GM23338 (cell line): ENCODE data around the gene PSMA5. TPM values are rescaled to one million over a fixed set of nuclear protein-coding genes. Genes with fewer than 3 reads are reported as not detected.

Source experiments
- ATAC-seq: fragments of 200-7000 bp; cut with Tn5 transposase; 3 replicates; pipeline ENCODE4 v1.9.1; 2020
- DNase-seq: peaks from one replicate; pipeline ENCODE4 v3.0.0-alpha.2; 2015; ENCODE audit warnings: low spot score
- H2AFZ ChIP-seq: fragments of 200-600 bp; sonication (generic); 2 replicates; pipeline ENCODE4 v1.8.0; 2016; ENCODE audit warnings: antibody characterized with exemption, mild to moderate bottlenecking, moderate library complexity
- H3F3A ChIP-seq: fragments of 200-600 bp; sonication (generic); replicated peaks from 2 replicates; pipeline ENCODE4 v1.8.0; 2017; ENCODE audit warnings: antibody characterized with exemption, mixed run types, low read depth
- H3K27ac ChIP-seq: fragments of 200-600 bp; sonication (generic); 2 replicates; pipeline ENCODE4 v1.6.1; 2016; ENCODE audit warnings: low read depth
- H3K27me3 ChIP-seq: fragments of 200-600 bp; sonication (generic); 2 replicates; pipeline ENCODE4 v1.8.0; 2016; ENCODE audit warnings: mild to moderate bottlenecking, mixed run types, moderate library complexity; ENCODE audit not compliant: insufficient read depth
- H3K36me3 ChIP-seq: fragments of 200-600 bp; sonication (generic); 2 replicates; pipeline ENCODE4 v1.8.0; 2016; ENCODE audit warnings: mild to moderate bottlenecking; ENCODE audit not compliant: insufficient read depth
- H3K4me1 ChIP-seq: fragments of 200-600 bp; sonication (generic); 2 replicates; pipeline ENCODE4 v1.8.0; 2016; ENCODE audit warnings: mild to moderate bottlenecking, moderate library complexity; ENCODE audit not compliant: insufficient read depth
- H3K4me2 ChIP-seq: fragments of 200-600 bp; sonication (generic); 2 replicates; pipeline ENCODE4 v1.7.1; 2017; ENCODE audit warnings: mixed run types
- H3K4me3 ChIP-seq: fragments of 200-600 bp; sonication (generic); 2 replicates; pipeline ENCODE4 v1.6.1; 2016; ENCODE audit warnings: mixed run types
- H3K79me2 ChIP-seq: fragments of 200-600 bp; sonication (generic); replicated peaks from 2 replicates; pipeline ENCODE4 v1.8.0; 2017; ENCODE audit warnings: mild to moderate bottlenecking; ENCODE audit not compliant: insufficient read depth
- H3K9me2 ChIP-seq: fragments of 200-600 bp; sonication (generic); 2 replicates; pipeline ENCODE4 v1.8.0; 2017; ENCODE audit not compliant: insufficient read depth
- H4K20me1 ChIP-seq: fragments of 200-600 bp; sonication (generic); replicated peaks from 2 replicates; pipeline ENCODE4 v1.8.0; 2017; ENCODE audit warnings: mild to moderate bottlenecking; ENCODE audit not compliant: insufficient read depth
- H3K27ac Mint-ChIP-seq: 2 replicates; pipeline ENCODE4 v1.8.0; 2020; ENCODE audit warnings: inconsistent platforms, mild to moderate bottlenecking, moderate library complexity, mixed read lengths
- H3K27me3 Mint-ChIP-seq: 3 replicates; pipeline ENCODE4 v1.8.0; 2022; ENCODE audit warnings: low read depth, mild to moderate bottlenecking, moderate library complexity, mixed read lengths, inconsistent platforms; ENCODE audit not compliant: insufficient read depth, poor library complexity
- H3K36me3 Mint-ChIP-seq: 3 replicates; pipeline ENCODE4 v1.8.0; 2021; ENCODE audit warnings: low read depth, mild to moderate bottlenecking, inconsistent platforms, moderate library complexity, mixed read lengths
- H3K4me1 Mint-ChIP-seq: 3 replicates; pipeline ENCODE4 v1.8.0; 2020; ENCODE audit warnings: mild to moderate bottlenecking, inconsistent platforms, mixed read lengths
- H3K4me3 Mint-ChIP-seq: 3 replicates; pipeline ENCODE4 v1.8.0; 2021; ENCODE audit warnings: moderate library complexity, mild to moderate bottlenecking, inconsistent platforms, mixed read lengths
- H3K9me3 Mint-ChIP-seq: 3 replicates; pipeline ENCODE4 v1.8.0; 2020; ENCODE audit warnings: moderate library complexity, mild to moderate bottlenecking, inconsistent platforms, mixed read lengths
- CREB1 ChIP-seq: fragments of 250-450 bp; sonication (Bioruptor Pico); IDR thresholded peaks from 2 replicates; pipeline ENCODE4 v1.5.0; 2020; ENCODE audit warnings: low read depth, mild to moderate bottlenecking, moderate library complexity
- CTCF ChIP-seq, 2 experiments: fragments of 200-600 bp in 1 of 2; sonication (generic) in 1 of 2; conservative IDR thresholded peaks; 2 replicates each; pipeline versions ENCODE4 v1.5.1 to v1.6.1; 2016 to 2017; ENCODE audit warnings: antibody characterized with exemption in 2 of 2, low read depth in 2 of 2, mild to moderate bottlenecking in 2 of 2, moderate library complexity in 1 of 2
- EZH2phosphoT487 ChIP-seq: fragments of 200-600 bp; sonication (generic); IDR thresholded peaks from one replicate; pipeline ENCODE4 v1.8.1; 2018; ENCODE audit warnings: antibody characterized with exemption; ENCODE audit not compliant: unreplicated experiment
- JUNB ChIP-seq: IDR thresholded peaks from one replicate; pipeline ENCODE4 v1.6.1; 2016; ENCODE audit warnings: antibody characterized with exemption; ENCODE audit not compliant: unreplicated experiment
- REST ChIP-seq: IDR thresholded peaks from one replicate; pipeline ENCODE4 v1.6.1; 2018; ENCODE audit warnings: antibody characterized with exemption; ENCODE audit not compliant: unreplicated experiment
- STAT1 ChIP-seq: IDR thresholded peaks from one replicate; pipeline ENCODE4 v1.6.1; 2016; ENCODE audit warnings: antibody characterized with exemption; ENCODE audit not compliant: unreplicated experiment
- ZNF114 ChIP-seq: fragments of 250-450 bp; sonication (Bioruptor Pico); IDR thresholded peaks from 2 replicates; pipeline ENCODE4 v1.5.0; 2020; ENCODE audit warnings: mild to moderate bottlenecking, moderate library complexity
- ZNF331 ChIP-seq: fragments of 250-450 bp; sonication (Bioruptor Pico); IDR thresholded peaks from 2 replicates; pipeline ENCODE4 v1.5.0; 2020; ENCODE audit warnings: low read depth, mild to moderate bottlenecking, moderate library complexity
- polyA plus RNA-seq: library from polyadenylated mRNA; unstranded; fragments of >200 nt; fragmentation: Nextera tagmentation; extraction: Ambion mirVana; gene quantifications from 2 replicates; pipeline ENCODE4 v1.2.1, GENCODE V29; 2016
- total RNA-seq: library from RNA; depleted of rRNA; stranded (reverse); fragments of >200 nt; shearing (Covaris generic); gene quantifications from 2 replicates; pipeline ENCODE4 v1.2.3, GENCODE V29; 2014

The PSMA5 gene
- total and polyA plus RNA-seq, 2 experiments from 2014 or later, result 104 to 126 TPM

- peaks cover 38% of the 10 kb centered on the region for H3K4me1 Mint-ChIP-seq
These were observed 35.1 kb downstream of the PSMA5 start for GRCh38 chr1:109391157-109391556.

More at GRCh38 chr1:109391157-109391556, 35.1 kb downstream of the PSMA5 start:
- peaks cover 99% of the 10 kb centered on the region for H3K79me2 ChIP-seq
- ATAC-seq, result no peak
- peaks cover 21% of the 10 kb centered on the region for H4K20me1 ChIP-seq
- no peaks in the 10 kb centered on the region for H3K9me2 ChIP-seq
- H3K27ac Mint-ChIP-seq, result 0 out of 2 replicates have a peak overlapping the region, but pooled peaks have one; percentile 1
- no peaks in the 10 kb centered on the region for H3K36me3 ChIP-seq
- H3K4me1 ChIP-seq, result peaks cover 23% of the 10 kb centered on the region
- H3F3A ChIP-seq, result no peaks in the 10 kb centered on the region
- H3K27me3 Mint-ChIP-seq, result no peaks in the 10 kb centered on the region
- no peaks in the 10 kb centered on the region for H3K9me3 Mint-ChIP-seq
- H3K27ac ChIP-seq, result no peak overlapping the region
- H3K36me3 Mint-ChIP-seq, result no peaks in the 10 kb centered on the region
- TF ChIP-seq ZNF331 (CRISPR knock-in tag), result no peak
- TF ChIP-seq ZNF114 (CRISPR knock-in tag), result no peak
- no peak for TF ChIP-seq CREB1
- no peak for TF ChIP-seq CTCF (conservative IDR thresholded peaks at IDR 0.05; ENCODE audit: low read depth in 2 of 2)
- no peak for TF ChIP-seq REST
- no peak for TF ChIP-seq STAT1
- no peak for TF ChIP-seq JUNB
- TF ChIP-seq EZH2phosphoT487, result no peak
- DNase-seq, result no peak
- no peaks in the 10 kb centered on the region for H3K27me3 ChIP-seq
- no peak overlapping the region for H2AFZ ChIP-seq
- H3K4me3 ChIP-seq, result no peak overlapping the region
- H3K4me2 ChIP-seq, result no peak overlapping the region
- no peak overlapping the region for H3K4me3 Mint-ChIP-seq
